Right atrium auricular region (tissue), 2 donors: Measurements from ENCODE around the gene COL27A1. TPM values are rescaled to one million over a fixed set of nuclear protein-coding genes. Genes with fewer than 3 reads are reported as not detected.
"Not testable (repeated sequence)": the region's sequence is repeated elsewhere in the genome, so short reads cannot be mapped to it uniquely, and the experiment has no call there.

Source experiments
- DNase-seq: peaks from one replicate; pipeline ENCODE4 v3.0.0-alpha.2; 2019; ENCODE audit warnings: low spot score
- H3K27ac ChIP-seq, 2 donors: fragments of 200-600 bp; sonication (generic); 1 replicate in 1 of 2; 2 replicates in 1 of 2; pipeline ENCODE4 v1.5.1; 2016 to 2019
- H3K27me3 ChIP-seq, 2 donors: fragments of 200-600 bp; sonication (generic); one replicate each; pipeline versions ENCODE4 v1.5.1 to v1.6.0; 2017 to 2019
- H3K36me3 ChIP-seq: fragments of 200-600 bp; sonication (generic); one replicate; pipeline ENCODE4 v1.5.1; 2016
- H3K4me1 ChIP-seq, 2 donors: fragments of 200-600 bp; sonication (generic); one replicate each; pipeline versions ENCODE4 v1.5.1 to v1.6.0; 2017 to 2019
- H3K4me3 ChIP-seq, 2 donors: fragments of 200-600 bp; sonication (generic); 1 replicate in 1 of 2; 2 replicates in 1 of 2; pipeline ENCODE4 v1.5.1; 2017 to 2019; ENCODE audit warnings: mild to moderate bottlenecking in 1 of 2, moderate library complexity in 1 of 2
- H3K9me3 ChIP-seq, 2 donors: fragments of 200-600 bp; sonication (generic); one replicate each; pipeline ENCODE4 v1.5.1; 2019
- total RNA-seq, 2 donors: library from RNA; depleted of rRNA; stranded (reverse); fragments of >200 nt; gene quantifications; one replicate each; pipeline ENCODE4 v1.1.0, GENCODE V29; 2016
- TF ChIP-seq, protein P1 (sequence below), 2 donors: fragments of 200-600 bp; sonication (generic); IDR thresholded peaks; one replicate each; pipeline ENCODE4 v1.5.1; 2019; ENCODE audit warnings: antibody characterized with exemption in 2 of 2

The COL27A1 gene
- total RNA-seq, 2 donors from 2014 or later = 1.5 to 2.7 TPM

DNA sequence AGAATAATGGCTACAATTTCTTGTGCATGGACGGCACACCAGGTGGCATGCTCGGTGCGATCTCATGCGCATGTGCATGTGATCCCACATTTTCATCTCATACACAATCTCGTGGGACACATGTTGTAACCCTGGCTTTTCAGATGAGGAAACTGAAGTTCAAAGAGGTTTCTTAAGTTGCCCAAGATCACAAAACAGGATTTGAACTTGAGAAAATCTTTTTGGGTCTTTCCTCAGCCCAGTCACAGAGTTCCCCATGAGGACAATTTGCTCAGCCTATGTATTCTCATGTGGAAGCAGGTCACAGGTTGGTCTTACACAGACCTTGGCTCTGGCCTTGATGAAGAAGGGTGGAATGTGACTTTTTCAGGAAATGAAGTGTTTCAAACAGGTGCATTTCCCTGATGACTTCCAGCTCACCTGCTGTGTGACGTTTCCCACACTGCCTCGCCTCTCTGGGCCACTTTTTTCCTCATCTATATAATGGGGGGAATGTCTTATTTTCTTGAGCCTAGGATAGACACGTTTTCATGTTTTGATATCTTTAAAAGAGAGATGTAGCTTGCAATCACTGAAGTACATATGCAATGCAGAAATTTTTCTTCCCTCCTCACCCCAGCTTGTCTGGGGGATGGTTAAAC is 160.5 kb downstream of the COL27A1 start:
- DNase-seq = no peak
- Histone ChIP-seq H3K27ac (no peak overlapping the region), H3K36me3 (no peaks in the 10 kb centered on the region), H3K27me3 (no peaks in the 10 kb centered on the region), H3K4me3 (no peak overlapping the region), H3K4me1 (no peaks in the 10 kb centered on the region), H3K9me3 (no peaks in the 10 kb centered on the region)
- TF ChIP-seq, protein P1, sequence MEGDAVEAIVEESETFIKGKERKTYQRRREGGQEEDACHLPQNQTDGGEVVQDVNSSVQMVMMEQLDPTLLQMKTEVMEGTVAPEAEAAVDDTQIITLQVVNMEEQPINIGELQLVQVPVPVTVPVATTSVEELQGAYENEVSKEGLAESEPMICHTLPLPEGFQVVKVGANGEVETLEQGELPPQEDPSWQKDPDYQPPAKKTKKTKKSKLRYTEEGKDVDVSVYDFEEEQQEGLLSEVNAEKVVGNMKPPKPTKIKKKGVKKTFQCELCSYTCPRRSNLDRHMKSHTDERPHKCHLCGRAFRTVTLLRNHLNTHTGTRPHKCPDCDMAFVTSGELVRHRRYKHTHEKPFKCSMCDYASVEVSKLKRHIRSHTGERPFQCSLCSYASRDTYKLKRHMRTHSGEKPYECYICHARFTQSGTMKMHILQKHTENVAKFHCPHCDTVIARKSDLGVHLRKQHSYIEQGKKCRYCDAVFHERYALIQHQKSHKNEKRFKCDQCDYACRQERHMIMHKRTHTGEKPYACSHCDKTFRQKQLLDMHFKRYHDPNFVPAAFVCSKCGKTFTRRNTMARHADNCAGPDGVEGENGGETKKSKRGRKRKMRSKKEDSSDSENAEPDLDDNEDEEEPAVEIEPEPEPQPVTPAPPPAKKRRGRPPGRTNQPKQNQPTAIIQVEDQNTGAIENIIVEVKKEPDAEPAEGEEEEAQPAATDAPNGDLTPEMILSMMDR (IDR thresholded peaks at IDR 0.05) = no peak

GRCh38 chr9:114316605-114317230 is 161.4 kb downstream of the COL27A1 start:
- Histone ChIP-seq H3K27me3 (no peaks in the 10 kb centered on the region), H3K36me3 (no peaks in the 10 kb centered on the region), H3K27ac (no peak overlapping the region), H3K4me1 (no peaks in the 10 kb centered on the region), H3K9me3 (no peaks in the 10 kb centered on the region), H3K4me3 (no peak overlapping the region)
- TF ChIP-seq, protein P1 (IDR thresholded peaks at IDR 0.05) = no peak
- no peak for DNase-seq

DNA sequence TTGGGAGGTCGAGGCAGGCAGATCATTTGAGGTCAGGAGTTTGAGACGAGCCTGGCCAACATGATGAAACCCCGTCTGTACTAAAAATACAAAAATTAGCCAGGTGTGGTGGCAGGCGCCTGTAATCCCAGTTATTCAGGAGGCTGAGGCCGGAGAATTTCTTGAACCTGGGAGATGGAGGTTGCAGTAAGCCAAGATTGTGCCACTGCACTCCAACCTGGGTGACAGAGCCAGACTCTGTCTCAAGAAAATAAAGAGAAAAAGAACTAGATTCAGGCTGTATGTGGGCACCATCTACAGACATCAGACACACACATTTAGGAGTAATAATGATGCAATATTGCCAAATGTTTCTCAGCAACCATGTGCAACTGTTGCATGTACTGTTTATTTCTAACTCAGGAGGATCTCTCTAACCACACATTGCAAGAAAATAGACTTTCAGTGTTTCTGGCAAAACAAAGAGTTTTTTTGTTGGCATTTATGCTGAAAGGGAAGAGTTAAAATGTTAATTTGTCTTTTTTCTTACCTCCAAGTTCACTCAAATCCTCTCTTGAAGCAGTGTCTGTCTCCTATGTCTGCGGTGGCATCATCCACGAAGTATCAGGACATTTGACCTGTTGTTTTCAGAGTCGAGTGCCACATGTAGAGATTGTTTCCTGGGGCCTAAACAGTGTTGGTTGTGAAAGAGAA is 162.5 kb downstream of the COL27A1 start:
- Histone ChIP-seq H3K4me3 (no peak overlapping the region), H3K9me3 (no peaks in the 10 kb centered on the region), H3K36me3 (no peaks in the 10 kb centered on the region), H3K4me1 (no peaks in the 10 kb centered on the region), H3K27ac (no peak overlapping the region), H3K27me3 (no peaks in the 10 kb centered on the region)
- TF ChIP-seq, protein P1 (IDR thresholded peaks at IDR 0.05) = no peak
- DNase-seq = no peak

DNA sequence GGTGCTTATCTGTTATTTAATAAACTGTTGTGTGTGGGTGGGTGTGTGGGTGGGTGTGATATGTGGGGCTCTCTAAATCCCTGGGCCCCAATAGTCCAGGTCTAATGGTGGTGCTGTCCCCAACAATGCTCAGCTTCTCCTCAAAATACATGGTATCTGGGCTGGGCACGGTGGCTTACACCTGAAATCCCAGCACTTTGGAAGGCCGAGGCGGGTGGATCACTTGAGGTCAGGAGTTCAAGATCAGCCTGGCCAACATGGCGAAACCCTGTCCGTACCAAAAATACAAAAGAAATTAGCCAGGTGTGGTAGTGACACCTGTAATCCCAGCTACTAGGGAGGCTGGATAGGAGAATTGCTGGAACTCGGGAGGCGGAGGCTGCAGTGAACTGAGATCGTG is 163.1 kb downstream of the COL27A1 start:
- Histone ChIP-seq H3K4me1 (no peaks in the 10 kb centered on the region), H3K36me3 (no peaks in the 10 kb centered on the region), H3K9me3 (no peaks in the 10 kb centered on the region), H3K27ac (no peak overlapping the region), H3K4me3 (no peak overlapping the region), H3K27me3 (no peaks in the 10 kb centered on the region)
- no peak for DNase-seq
- TF ChIP-seq, protein P1 (IDR thresholded peaks at IDR 0.05) = no peak

GRCh38 chr9:114319147-114319546 is 163.8 kb downstream of the COL27A1 start:
- Histone ChIP-seq H3K27ac (no peak overlapping the region), H3K9me3 (no peaks in the 10 kb centered on the region), H3K4me1 (no peaks in the 10 kb centered on the region), H3K27me3 (no peaks in the 10 kb centered on the region), H3K36me3 (no peaks in the 10 kb centered on the region), H3K4me3 (no peak overlapping the region)
- TF ChIP-seq, protein P1 (IDR thresholded peaks at IDR 0.05) = no peak
- no peak for DNase-seq

DNA sequence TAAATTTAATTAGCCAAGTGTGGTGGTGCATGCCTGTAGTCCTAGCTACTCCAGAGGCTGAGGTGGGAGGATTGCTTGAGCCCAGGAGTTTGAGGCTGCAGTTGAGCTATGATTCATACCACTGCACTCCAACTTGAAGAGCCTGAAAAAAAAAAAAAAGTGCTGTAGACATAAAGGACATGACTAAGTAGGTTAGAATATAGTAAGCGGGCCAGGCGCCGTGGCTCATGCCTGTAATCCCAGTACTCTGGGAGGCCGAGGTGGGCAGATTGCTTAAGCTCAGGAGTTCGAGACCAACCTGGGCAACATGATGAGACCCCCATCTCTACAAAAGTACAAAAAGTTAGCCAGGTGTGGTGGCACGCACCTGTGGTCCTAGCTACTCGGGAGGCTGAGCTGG is 165.4 kb downstream of the COL27A1 start:
- not testable (repeated sequence) for H3K4me3 ChIP-seq, H3K9me3 ChIP-seq, H3K36me3 ChIP-seq, H3K27me3 ChIP-seq, H3K4me1 ChIP-seq, DNase-seq, H3K27ac ChIP-seq
